Measurements from ENCODE around the gene ETFA.
"Not testable (repeated sequence)": the region's sequence is repeated elsewhere in the genome, so short reads cannot be mapped to it uniquely, and the experiment has no call there.

- not testable (repeated sequence) for TF ChIP-seq CTCF (conservative IDR thresholded peaks at IDR 0.05 in 1 of 2, IDR thresholded peaks at IDR 0.05 in 1 of 2; ENCODE audit: extremely low read depth in 1 of 2, insufficient read depth in 1 of 2, low read depth in 1 of 2, low read length in 2 of 2); EZH2 (IDR thresholded peaks at IDR 0.05; ENCODE audit: borderline replicate concordance, low read length)
Observed at GRCh38 chr15:76294463-76294862, 16.8 kb downstream of the ETFA start.
